NCI-H2227 treated with DMSO at 0.1 percent for 48 hours (cell line): ENCODE data around the gene PGC.

ENCODE experiments used
- DNase-seq: peaks from one replicate; lab custom pipeline; 2025; lab: John Stamatoyannopoulos, UW

Gene PGC

DNA sequence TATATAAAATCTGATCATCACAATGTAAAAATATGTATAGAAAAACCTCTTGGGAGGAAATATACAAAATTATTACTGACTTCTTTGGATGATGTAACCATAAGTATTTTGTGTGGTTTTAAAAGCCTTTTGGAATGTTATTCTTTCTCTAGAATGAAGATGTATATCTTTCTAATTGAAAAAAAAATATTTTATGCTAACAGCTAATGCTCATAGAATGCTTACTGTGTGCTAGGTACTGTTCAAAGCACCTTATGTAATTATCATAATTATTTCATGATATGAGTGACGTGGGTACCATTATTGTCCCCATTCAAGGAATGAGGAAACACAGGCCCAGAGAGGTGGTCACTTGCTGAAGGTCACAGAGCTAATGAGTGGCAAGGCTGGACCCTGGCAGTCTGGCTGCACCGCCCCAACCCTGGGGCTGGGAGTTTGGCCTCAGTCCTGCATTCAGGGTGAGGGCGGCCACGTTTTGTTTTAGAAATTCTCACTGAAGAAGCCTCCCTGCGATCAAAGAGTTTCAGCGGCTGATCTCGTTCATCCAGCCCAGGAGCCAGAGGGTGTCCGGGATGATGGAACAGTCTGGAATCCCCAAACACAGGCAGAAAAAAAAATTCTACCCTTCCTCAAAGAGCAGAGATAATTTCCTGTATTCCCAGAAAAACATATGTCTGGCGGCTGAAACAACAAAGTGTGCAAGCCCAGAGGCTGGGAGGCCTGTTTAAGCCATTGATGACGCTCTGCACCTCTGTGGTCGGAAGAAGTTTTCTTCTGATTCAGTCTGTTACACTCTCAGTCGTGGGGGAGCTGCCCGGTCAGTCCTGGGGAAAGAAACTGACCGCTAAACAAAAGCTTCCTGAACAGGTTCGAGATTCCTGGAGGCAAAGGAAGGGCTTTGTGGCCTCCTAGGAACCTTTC lies 49.1 kb downstream of the PGC start:
- no peak for DNase-seq

DNA sequence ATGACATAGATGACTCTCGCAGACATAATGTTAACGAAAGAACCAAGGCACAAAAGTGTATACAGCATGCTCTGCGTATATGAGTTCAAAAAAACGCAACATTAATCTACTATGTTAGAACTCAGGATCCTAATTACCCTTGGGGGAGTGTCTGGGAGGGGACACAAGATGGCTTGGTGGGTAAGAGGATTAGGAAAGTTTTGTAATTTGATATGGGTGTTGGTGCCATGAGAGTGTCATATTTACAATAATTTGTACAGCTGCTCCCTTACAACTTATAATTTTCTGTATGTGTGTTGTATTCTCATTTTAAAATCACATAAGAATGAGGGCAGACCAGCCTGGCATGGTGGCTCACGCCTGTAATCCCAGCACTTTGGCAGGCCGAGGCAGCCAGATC lies 50.4 kb downstream of the PGC start:
- DNase-seq: no peak

- no peak for DNase-seq
Observed at GRCh38 chr6:41695825-41696224, 51.4 kb downstream of the PGC start.

DNA sequence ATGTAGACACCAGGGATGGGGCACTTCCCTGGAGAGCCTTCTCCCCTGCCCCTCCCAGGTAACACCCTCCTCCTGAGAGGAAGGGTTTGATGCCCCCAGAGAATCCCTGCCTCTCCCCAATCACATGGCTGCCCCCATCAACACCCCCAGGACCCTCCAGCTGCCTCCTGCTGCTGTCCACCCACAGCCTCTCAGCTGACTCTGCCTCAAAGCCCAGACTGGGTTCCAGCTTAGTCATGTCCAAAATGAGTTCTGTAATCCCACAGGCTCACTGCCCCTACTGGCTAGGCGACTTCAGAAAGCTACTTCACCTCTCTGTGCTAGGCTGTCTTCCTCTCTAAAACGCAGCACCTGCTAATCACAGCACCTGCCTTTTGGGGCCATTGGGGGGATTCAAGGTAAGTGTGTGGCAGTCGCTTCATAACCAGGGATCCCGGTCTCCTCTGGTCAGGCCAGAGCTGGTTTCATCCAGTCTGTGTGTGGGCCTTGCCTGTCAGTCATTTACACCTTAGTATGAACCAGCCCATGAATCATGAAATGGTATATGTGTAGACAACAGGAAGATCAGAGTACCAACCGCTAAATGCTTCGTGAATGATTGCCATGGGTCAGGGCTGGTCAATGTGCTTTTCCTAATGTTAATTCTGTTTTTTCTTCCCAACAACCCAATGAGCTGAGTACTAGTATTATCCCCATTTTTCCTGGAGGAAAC lies 52.2 kb downstream of the PGC start:
- DNase-seq: no peak

DNA sequence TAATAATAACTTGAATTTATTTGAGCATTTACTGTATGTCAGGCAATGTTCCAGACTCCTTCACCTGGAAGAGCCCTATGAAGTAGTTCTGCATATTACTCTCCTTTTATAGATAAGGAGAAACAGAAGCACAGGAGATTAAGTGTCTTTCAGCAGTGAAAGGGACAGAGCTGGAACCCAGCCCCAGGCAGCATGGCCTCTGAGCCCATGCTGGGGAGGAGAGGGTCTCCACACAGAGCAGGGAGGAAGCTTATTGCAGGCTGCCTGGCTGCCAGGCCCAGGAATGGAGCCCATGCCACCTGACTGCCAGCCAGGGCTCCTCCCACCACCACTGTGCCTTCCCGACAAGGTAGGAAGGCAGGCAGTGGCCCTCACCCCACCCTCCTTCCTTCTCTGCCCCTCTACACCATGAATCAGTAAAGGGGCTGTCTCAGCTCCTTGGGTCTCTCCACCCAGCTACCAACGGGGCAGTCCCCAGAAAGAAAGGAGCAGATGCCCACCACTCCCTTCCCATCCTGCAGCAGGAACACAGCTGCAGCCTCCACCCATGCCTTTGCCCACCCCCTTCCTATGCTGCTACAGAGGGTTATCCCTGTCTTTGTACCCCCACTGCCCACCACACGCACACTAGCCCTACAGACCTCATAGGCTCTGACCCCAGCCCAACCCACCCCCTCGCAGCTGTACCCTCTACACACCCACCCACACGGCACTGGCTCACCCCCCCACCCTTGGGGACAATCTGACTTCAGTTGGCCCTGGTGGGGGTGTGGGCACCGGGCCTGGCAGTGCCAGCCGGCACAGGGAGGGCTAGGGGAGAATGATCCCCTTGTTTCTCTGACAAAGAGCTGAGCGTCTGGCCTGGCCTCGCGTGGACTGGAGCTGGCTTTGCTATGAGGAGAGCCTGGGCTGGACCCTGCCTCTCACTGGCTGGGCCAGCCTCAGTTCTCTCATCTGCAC lies 53.6 kb downstream of the PGC start:
- no peak for DNase-seq

- no peak for DNase-seq
Observed at GRCh38 chr6:41692730-41693129, 54.5 kb downstream of the PGC start.

DNA sequence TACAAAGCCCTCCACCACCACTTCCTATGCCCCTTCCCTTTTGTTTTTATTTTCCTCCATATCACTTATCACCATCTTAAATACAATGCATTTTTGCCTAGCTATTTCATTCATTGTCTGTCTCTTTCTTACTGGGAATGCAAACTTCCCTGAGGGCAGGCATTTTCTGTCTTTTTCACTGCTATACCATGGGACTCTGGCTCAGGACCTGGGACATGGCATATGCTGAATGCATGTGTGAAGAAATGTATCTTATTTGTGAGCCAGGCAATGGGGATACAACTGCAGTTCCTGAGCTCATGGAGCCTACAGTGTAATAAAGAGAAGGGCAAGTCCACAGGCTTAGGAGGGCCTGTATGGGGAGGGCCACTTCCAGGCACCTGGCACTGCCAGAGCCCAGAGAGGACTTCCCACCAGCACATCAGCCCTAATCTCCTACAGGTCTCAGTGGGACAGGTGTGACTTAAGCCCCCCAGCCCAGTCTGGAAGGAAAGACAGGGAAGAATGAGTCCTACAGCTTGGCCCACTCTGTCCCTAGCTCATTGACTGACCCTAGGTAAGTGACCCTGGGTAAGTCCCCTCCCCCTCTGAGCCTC lies 55.0 kb downstream of the PGC start:
- no peak for DNase-seq

- DNase-seq: no peak
Observed at GRCh38 chr6:41691426-41692079, 55.6 kb downstream of the PGC start.

- no peak for DNase-seq
Observed at GRCh38 chr6:41690541-41691330, 56.5 kb downstream of the PGC start.

GRCh38 chr6:41689171-41690008 lies 57.8 kb downstream of the PGC start:
- DNase-seq: no peak

- no peak for DNase-seq
Observed at GRCh38 chr6:41688256-41688965, 58.8 kb downstream of the PGC start.

DNA sequence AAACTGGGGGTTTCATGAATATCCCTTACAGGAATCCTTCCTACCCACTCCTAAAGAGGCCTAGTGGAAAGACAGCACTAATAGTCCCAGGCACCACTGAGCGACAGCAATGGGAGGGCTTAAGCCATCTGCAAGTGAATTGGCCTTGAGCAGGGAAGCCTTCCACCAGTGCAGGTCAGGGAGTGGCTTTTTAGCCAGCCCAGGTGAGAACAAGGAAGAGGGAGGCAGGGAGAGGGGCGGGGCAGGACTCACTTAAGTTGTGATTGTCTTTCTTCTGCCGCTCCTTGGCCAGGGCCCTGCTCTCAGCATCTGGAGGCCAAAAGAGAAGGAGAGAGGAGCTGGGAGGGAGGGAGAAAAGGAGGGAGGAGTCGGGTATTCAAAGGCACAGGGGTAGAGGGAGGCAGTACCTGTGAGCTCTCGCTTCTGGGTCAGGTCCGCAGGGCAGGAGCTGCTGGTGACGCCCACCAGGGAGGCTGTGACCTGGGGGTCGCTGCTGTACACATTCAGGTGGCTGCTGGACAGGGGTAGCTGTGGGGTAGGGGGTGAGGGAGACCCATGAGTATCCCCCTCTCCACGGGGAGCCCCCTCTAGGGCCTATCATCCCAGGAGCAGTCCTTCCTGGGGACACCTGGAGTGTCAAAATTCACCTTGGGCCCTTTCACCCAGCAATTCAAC lies 59.6 kb downstream of the PGC start:
- no peak for DNase-seq
